IPS-18c (cell line): Measurements from ENCODE around the gene CENPK.
"Not testable (repeated sequence)": the region's sequence is repeated elsewhere in the genome, so short reads cannot be mapped to it uniquely, and the experiment has no call there.

Experiments used
- H3K4me3 ChIP-seq: 2 replicates; pipeline ENCODE4 v1.7.0; 2013; ENCODE audit warnings: low read depth, mild to moderate bottlenecking, low read length, moderate library complexity; ENCODE audit not compliant: insufficient read depth
- H3K9me3 ChIP-seq: one replicate; pipeline ENCODE4 v1.6.1; 2013; ENCODE audit warnings: mild to moderate bottlenecking, low read length, moderate library complexity; ENCODE audit not compliant: control insufficient read depth, insufficient read depth

The CENPK gene, protein sequence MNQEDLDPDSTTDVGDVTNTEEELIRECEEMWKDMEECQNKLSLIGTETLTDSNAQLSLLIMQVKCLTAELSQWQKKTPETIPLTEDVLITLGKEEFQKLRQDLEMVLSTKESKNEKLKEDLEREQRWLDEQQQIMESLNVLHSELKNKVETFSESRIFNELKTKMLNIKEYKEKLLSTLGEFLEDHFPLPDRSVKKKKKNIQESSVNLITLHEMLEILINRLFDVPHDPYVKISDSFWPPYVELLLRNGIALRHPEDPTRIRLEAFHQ

DNA sequence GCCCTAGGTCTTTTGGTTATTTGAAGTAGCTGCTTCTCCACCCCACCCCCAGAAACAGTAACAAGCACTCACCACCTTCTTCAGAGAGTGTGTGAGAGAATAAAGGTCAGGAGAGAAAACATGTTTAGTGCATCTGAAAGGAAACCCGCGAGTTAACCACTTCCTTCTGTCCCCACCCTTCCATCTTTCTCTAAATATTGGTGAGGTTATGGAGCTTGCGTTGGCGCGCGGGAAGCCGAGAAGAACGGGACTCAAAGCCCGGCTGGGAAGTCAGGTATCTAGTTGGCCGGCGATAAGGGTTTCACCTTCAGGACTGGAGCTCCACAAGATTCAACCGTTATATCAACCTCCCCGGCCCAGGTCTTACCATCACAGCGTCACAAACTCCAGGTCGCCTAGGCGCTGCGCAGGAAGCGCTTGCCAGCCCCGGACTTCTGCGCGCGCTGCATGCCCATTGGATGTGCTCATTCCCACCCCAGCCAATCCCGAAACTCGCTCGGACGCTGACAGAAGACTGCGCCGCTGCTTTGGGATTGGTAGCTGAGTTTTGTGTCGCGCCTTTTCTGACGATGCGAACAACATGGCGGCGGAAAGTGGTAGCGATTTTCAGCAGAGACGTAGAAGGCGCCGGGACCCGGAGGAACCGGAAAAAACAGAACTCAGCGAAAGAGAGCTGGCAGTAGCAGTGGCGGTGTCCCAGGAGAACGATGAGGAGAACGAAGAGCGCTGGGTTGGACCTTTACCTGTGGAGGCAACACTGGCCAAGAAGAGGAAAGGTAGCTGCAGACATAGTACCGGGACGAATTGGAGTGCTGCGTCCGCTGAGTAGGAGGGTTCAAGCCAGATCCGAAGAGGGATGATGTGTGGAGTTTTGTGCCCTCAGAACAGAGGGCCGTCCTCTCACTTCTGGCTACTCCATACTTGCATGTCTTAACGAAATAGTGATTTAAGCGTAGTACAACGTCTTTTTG is at the start of gene CENPK, which contains the start of gene PPWD1:
Gene CENPK (minus strand): TSS at position 438 of the 971 bp plus-strand sequence. CDS start 8,261 bp downstream, outside the sequence.
Gene PPWD1 (plus strand): TSS at position 566 of the 971 bp plus-strand sequence. CDS start 15 bp downstream, at position 581.
- Histone ChIP-seq H3K9me3 (no peaks in the 10 kb centered on the region), H3K4me3 (peak within 1 kb of the TSS; percentile 96)

DNA sequence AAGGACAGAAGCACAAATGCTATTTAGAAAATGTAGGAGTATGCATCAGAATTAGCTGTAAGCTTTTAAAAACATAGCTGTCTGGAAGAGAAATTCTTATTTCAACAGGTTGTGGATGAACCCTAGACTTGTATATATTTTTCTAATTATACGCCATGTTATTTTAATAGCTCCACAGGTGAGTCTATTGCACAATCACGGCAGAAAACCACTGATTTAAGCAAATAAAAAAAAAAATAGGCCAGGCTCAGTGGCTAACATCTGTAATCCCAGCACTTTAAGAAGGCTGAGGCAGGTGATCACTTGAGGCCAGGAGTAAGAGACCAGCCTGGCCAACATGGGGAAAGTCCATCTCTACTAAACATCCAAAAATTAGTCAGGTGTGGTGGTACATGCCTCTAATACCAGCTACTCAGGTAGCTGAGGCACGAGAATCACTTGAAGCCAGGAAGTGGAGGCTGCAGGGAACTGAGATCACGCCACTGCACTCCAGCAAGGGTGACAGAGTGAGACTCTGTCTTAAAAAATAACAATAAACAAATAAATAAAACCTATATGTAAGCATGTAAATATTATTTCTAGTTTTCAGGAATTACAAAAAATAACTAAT is 49.4 kb upstream of the CENPK start:
- H3K4me3 ChIP-seq: no peak overlapping the region

DNA sequence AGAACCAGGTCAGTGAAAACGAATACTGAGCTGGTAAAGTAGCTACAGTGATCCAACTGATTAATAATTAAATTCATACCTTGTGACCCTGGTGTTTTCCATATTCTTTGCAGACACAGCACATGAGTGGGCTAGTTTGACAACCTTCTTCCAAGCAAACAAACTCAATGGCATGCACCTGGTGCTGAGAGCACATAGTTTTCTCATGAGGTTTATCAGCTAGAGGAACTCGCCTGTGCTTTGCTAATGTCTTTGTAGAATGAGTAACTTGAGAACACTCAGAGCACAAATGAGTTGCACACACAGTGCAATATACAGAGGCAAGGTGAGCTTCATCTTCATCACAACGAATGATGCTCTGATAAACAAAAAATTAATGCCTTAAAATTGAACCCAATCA is 48.6 kb upstream of the CENPK start:
- Histone ChIP-seq H3K4me3 (no peak overlapping the region), H3K9me3 (no peaks in the 10 kb centered on the region)

More for the DNA sequence above, 49.4 kb upstream of the CENPK start:
- no peaks in the 10 kb centered on the region for H3K9me3 ChIP-seq

DNA sequence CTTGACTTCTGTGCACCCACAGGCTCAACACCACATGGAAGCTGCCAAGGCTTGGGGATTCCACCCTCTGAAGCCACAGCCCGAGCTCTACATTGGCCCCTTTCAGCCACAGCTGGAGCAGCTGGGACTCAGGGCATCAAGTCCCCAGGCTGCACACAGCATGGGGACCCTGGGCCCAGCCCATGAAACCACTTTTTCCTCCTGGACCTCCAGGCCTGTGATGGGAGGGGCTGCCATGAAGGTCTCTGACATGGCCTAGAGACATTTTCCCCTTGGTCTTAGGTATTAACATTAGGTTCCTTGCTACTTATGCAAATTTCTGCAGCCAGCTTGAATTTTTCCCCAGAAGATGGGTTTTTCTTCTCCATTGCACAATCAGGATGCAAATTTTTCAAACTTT is 38.8 kb upstream of the CENPK start:
- H3K9me3 ChIP-seq, H3K4me3 ChIP-seq: not testable (repeated sequence)

DNA sequence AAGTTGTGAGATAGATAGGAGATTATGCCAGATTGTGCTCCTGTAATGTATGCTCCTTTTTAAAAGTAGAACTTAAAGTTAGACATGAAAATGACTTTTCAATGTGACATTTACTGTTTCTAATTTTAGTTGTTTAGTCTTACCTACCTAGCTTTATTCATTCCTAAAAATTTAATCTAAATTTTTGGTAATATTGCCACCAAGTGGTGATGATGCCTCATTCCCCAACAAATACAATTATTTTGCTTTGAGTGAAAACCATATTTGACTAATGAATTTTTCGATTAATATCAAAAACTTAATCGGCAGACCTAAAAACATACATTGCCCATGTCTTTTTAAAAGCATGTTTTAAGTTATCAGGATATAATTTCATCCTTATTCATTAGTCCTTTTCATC is 25.7 kb upstream of the CENPK start:
- no peak overlapping the region for H3K4me3 ChIP-seq

DNA sequence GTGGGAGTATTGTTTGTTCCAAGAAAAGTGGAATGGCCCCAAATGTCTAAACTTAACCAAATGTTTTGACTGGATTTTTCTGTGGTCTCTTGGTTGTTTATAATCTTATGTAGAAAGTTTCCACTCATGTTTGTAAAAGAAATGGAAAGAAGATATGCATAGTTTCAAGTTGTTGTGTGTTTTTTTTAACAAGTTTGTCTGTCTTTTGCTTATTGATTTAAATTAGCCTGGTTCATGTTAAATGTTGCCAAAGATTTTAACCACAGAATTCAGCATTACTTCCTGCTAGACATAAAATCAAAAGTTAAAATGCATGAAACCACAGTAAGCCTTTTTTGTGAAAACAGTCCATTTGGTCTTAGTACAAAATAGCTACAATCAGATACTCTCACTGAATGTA is 14.2 kb upstream of the CENPK start:
- no peak overlapping the region for H3K4me3 ChIP-seq
- no peaks in the 10 kb centered on the region for H3K9me3 ChIP-seq

More for the DNA sequence above, 25.7 kb upstream of the CENPK start:
- H3K9me3 ChIP-seq: no peaks in the 10 kb centered on the region

DNA sequence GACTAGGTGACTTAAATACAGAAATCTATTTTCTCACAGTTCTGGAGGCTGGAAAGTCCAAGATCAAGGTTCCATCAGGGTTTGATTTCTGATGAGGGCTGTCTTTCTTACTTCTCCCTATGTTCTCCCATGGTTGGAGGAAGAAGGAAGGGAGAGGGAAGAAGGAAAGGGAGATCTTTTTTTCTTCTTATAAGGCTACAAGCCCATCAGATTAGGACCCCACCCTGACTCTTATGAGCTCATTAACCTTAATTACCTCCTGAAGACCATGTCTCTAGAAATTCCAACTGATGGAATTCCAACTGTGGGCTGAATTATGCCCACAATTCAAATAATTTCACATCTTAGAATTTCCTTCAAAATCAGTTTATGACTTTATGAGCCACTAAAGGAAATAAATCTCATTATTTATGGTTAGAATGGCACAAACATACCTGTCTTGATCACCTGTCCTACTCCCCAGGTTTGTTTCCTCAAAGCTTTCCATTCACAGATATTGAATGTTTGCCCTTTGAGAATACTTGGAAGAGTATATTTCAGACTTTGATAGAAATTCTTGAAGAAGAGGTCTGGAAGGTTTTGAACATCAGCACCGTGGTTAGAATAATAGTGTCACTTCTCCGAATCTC is 7.7 kb upstream of the CENPK start:
- no peaks in the 10 kb centered on the region for H3K9me3 ChIP-seq
- no peak overlapping the region for H3K4me3 ChIP-seq

DNA sequence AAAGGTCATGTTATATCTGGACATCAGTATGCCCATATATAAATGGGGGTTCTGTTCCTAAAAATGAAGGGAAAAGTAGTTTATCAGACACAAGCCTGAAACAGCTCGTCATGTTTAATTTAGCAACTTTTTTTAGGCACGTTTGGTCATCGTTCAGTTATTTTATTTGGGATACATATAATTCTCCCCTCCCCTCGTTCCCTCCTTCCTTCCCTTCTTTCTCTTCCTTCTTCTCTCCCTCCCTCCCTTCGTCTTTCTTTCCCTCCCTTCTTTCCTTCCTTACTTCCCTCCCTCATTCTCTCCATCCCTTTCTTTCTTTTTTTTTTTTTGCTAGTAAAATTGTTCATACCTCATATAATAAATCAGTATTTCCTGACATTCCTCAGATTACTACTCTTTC is 3.5 kb upstream of the CENPK start:
- Histone ChIP-seq H3K9me3 (no peaks in the 10 kb centered on the region), H3K4me3 (no peak overlapping the region)

DNA sequence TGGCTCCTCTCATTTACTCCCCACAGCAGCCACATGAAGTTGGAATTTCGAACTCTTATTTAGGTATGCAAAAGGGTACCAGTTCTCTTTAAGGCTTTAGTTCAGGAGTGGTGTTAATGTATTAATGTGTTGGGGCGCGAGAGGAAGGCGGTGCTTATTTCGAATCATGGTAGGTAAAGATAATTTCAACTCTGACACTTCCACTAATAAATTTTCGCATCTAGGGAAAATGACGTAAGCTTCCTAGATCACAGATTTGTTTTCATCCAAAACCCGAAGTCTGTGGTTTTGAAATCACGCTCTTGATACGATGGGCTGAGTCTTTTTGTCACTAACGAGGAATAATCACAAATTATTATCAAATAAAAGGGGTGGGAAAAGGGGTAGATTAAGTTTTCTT is 809 bp upstream of the CENPK start:
- no peaks in the 10 kb centered on the region for H3K9me3 ChIP-seq
- H3K4me3 ChIP-seq: peak overlapping the region; percentile 96

DNA sequence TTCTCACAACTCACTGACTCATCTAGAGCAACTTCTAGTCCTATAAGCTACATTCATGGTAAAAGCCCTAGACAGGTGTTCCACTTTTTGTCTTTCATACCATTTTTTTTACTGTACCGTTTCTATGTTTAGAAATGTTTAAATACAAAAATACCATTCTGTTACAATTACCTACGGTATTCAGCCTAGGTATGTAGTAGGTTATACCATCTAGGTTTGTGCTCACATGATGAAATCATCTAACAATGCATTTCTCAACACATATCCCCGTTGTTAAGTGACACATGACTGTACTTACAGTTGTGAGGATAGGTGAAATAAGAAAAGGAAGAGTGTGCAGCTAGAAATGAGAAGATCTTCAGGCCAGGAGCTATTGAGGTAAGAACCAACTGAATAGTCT is 6.2 kb downstream of the CENPK start:
- Histone ChIP-seq H3K4me3 (no peak overlapping the region), H3K9me3 (no peaks in the 10 kb centered on the region)

DNA sequence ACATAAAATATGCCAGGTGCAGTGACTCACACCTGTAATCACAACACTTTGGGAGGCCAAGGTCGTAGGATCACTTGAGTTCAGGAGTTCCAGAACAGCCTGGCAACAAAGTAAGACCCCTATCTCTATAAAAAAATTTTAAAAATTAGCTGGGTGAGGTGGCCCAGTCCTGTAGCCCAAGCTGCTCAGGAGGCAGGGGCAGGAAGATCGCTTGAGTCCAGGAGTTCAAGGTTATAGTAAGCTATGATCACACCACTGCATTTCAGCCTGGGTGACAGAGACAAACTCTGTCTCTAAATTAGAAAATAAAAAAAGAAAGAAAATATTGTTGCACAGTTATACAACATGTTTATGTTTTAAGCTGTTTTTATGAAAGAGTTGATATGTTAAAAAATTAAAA is 6.8 kb downstream of the CENPK start:
- Histone ChIP-seq H3K4me3 (no peak overlapping the region), H3K9me3 (no peaks in the 10 kb centered on the region)

DNA sequence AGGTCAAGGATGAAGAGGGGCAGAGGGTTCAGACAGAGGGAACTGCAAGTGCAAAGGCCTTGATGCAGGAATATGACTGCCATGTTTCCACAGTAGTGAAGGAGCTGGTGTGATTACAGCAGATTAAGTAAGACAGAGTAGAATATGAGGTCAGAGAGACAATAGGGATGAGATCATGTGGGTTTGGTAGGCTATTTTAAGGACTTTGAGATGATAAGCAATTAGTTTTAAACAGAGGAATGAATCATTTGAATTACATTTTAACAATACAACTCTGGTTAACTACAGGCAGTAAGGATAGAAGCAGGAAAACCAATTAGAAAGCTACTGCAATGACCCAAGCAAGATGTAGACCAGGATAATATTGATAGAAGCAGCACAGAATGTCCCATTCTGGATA is 7.7 kb downstream of the CENPK start:
- Histone ChIP-seq H3K9me3 (no peaks in the 10 kb centered on the region), H3K4me3 (no peak overlapping the region)

DNA sequence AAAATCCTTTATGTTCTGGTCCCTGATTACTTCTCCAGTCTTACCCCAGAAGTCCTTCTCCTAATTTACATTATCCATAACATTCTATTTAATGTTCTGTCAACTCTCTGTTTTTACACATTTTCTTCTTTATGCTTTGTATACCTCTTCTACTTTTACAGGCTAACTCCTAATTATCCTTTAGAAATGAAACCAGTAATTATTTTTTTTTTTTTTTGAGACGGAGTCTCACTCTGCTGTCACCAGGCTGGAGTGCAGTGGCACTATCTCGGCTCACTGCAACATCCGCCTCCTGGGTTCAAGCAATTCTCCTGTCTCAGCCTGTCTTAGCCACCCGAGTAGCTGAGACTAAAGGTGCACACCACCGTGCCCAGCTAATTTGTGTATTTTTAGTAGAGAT is 9.0 kb downstream of the CENPK start:
- H3K9me3 ChIP-seq: no peaks in the 10 kb centered on the region
- H3K4me3 ChIP-seq: no peak overlapping the region

DNA sequence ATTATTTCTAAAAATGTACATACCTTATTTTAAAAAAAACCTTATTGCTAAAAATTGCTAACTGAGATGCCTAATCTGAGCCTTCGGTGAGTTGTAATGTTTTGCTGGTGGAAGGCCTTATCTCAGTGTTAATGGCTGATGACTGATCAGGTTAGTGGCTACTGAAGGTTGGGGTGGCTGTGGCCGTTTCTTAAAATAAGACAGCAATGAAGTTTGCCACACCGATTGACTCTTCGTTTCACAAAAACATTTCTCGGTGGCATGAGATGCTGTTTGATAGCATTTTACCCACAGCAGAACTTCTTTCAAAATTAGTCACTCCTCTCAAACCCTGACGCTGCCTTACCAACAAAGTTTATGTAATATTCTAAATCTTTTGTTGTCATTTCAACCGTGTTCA is 14.7 kb downstream of the CENPK start:
- Histone ChIP-seq H3K9me3 (no peaks in the 10 kb centered on the region), H3K4me3 (no peak overlapping the region)

DNA sequence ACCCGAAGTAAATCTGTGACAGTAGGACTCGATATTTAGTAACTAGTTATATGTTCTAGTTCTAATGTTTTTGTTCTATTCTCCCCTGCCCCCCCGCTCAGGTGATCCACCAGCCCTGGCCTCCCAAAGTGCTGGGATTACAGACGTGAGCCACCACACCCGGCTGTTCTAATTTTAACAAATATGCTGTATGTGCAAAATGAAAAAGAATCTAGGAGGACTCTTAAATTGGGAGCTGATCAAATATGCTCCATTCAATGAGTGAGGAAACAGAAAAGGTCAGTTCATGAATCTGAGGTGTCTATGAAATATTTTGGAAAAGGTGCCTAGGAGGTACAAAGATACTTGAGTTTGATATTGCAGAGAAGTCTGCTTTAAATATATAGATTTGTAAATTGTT is 16.8 kb downstream of the CENPK start:
- H3K4me3 ChIP-seq: no peak overlapping the region
- no peaks in the 10 kb centered on the region for H3K9me3 ChIP-seq

DNA sequence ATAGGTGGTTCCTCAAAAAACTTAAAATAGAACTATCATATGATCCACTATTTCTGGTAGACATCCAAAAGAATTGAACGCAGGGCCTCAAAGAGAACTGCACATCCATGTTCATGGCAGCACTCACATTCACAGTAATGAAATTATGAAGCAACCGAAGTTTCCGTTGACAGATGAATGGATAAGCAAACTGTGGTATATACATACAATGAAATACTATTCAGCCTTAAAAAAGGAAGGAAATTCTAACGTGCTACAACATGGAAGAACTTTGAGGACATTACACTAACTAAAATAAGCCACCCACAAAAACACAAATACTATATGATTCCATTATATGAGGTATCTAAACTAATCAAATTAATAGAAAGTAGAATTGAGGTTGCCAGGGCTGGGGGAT is 18.5 kb downstream of the CENPK start:
- peaks cover 1% of the 10 kb centered on the region for H3K9me3 ChIP-seq

DNA sequence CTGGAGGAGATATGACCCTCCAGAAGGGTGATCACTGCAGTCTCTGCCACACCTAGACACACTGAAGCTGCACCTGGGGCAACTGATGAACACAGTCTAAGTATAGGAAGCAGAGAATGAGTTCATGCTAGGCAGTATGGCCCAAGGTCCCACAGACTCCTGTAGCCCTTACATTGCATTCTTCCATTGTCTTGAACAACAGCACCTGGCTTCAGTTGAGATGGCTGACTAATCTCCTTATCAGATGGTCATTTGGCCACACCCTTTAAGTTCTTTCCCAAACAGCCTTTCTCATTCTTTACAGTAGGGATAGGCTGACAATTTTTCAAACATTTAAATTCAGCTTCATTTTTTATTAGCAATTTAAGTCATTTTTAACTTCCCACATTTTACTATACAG is 23.1 kb downstream of the CENPK start:
- Histone ChIP-seq H3K9me3 (peaks cover 3% of the 10 kb centered on the region), H3K4me3 (no peak overlapping the region)

More for the DNA sequence above, 18.5 kb downstream of the CENPK start:
- no peak overlapping the region for H3K4me3 ChIP-seq
